Vagina (tissue), 2 donors: ENCODE measurements around the gene BBIP1.

Experiments
- POLR2A ChIP-seq, 2 donors: fragments of 450-650 bp; IDR thresholded peaks; one replicate each; pipeline ENCODE4 v1.6.1; 2017; ENCODE audit warnings: antibody characterized with exemption in 2 of 2, mild to moderate bottlenecking in 2 of 2, moderate library complexity in 2 of 2
- POLR2AphosphoS5 ChIP-seq, 2 donors: sonication (generic); formaldehyde crosslinking; IDR thresholded peaks; one replicate each; pipeline ENCODE4 v1.9.0; 2017; ENCODE audit warnings: antibody characterized with exemption in 2 of 2, mild to moderate bottlenecking in 2 of 2, low read depth in 1 of 2; ENCODE audit not compliant: insufficient read depth in 1 of 2
- TF ChIP-seq, protein P1 (sequence below), 3 experiments: fragments of 450-650 bp in 2 of 3; fragments of 200-600 bp in 1 of 3; sonication (generic) in 1 of 3; IDR thresholded peaks; one replicate each; pipeline ENCODE4 v1.5.1; 2017 to 2019; ENCODE audit warnings: antibody characterized with exemption in 3 of 3, mild to moderate bottlenecking in 2 of 3, moderate library complexity in 2 of 3

DNA sequence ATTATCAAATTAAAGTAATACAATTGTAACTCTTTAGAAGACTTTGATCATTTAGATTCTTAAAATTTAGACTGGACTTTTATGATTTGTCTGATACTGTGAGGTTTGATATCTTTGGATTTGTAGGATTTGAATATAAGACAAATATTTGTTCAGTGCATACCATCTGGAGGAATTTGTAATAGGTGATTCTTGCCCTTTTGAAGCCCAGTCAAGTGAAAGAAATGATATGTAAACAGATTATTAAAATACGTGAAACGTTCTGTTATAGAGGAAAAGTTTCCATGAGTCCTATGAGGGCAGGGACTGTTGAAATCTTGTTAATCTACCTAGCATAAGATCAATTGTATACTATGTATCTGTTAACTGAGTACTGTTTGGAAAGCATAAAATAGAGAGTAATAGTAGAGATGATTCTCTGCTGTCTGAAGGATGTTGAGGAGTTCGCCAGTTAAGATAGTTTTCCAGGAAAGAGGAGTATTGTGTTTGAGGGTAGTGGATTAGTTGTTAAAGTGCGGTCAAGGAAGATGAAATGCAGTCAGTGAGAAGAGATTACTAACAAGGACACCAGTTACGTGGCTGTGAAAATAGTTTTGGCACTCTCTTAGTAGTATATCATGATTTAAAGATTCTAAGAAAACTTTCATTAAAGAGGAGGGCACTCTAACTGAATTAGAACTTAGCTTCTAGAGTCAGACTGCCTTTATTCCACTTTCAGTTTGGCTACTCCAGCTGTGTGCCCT lies 32.9 kb downstream of the BBIP1 start:
- TF ChIP-seq, protein P1, sequence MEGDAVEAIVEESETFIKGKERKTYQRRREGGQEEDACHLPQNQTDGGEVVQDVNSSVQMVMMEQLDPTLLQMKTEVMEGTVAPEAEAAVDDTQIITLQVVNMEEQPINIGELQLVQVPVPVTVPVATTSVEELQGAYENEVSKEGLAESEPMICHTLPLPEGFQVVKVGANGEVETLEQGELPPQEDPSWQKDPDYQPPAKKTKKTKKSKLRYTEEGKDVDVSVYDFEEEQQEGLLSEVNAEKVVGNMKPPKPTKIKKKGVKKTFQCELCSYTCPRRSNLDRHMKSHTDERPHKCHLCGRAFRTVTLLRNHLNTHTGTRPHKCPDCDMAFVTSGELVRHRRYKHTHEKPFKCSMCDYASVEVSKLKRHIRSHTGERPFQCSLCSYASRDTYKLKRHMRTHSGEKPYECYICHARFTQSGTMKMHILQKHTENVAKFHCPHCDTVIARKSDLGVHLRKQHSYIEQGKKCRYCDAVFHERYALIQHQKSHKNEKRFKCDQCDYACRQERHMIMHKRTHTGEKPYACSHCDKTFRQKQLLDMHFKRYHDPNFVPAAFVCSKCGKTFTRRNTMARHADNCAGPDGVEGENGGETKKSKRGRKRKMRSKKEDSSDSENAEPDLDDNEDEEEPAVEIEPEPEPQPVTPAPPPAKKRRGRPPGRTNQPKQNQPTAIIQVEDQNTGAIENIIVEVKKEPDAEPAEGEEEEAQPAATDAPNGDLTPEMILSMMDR (IDR thresholded peaks at IDR 0.05): no peak
- TF ChIP-seq POLR2A (IDR thresholded peaks at IDR 0.05): no peak
- no peak for TF ChIP-seq POLR2AphosphoS5 (IDR thresholded peaks at IDR 0.05; ENCODE audit: insufficient read depth in 1 of 2, low read depth in 1 of 2)
